GM19239 (cell line): Measurements from ENCODE around the gene IRAK1.

Experiments
- DNase-seq: peaks from one replicate; pipeline ENCODE4 v3.0.0; 2011; ENCODE audit warnings: low spot score; ENCODE audit not compliant: insufficient read length
- FAIRE-seq: peaks from 2 replicates; lab custom pipeline; 2011; peaks lifted over from hg19 to GRCh38; lab: Jason Lieb, UNC

IRAK1 gene

DNA sequence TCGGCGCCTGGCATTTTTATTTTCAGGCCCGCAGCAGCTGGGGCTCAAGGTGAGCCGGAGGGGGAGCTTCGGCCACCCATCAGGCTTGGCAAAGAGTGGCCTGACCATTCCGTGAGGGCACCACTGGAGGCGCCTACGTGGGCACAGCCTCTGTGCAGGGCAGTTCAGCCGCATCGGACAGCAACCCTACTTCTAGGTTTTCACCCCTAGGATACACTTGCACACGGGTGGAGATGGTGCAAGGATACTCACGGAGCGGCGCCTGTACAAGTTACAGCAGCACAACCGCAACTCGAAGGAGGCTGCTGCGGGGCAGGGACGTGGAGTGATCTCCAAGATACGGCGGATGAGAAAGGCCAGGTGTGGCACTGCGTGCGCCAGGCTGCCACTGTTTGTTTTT is 58.9 kb downstream of the IRAK1 start:
- DNase-seq = no peak
- no peak for FAIRE-seq
